Fibroblast of pulmonary artery (primary cell): Measurements from ENCODE around the gene ZBTB9.
"Not testable (repeated sequence)": the region's sequence is repeated elsewhere in the genome, so short reads cannot be mapped to it uniquely, and the experiment has no call there.

ENCODE experiments used
- DNase-seq: peaks from one replicate; pipeline ENCODE4 v3.0.0-alpha.2; 2010; ENCODE audit warnings: low read depth
- H3K4me3 ChIP-seq: replicated peaks from 2 replicates; pipeline ENCODE4 v1.5.1; 2011; ENCODE audit warnings: low read depth, mild to moderate bottlenecking, control low read depth, low read length, moderate library complexity
- TF ChIP-seq, protein P1 (sequence below): IDR thresholded peaks from 2 replicates; pipeline ENCODE4 v1.5.1; 2011; ENCODE audit warnings: mild to moderate bottlenecking, control low read depth, low read length, inconsistent platforms; ENCODE audit errors: missing control alignments

The ZBTB9 gene

DNA sequence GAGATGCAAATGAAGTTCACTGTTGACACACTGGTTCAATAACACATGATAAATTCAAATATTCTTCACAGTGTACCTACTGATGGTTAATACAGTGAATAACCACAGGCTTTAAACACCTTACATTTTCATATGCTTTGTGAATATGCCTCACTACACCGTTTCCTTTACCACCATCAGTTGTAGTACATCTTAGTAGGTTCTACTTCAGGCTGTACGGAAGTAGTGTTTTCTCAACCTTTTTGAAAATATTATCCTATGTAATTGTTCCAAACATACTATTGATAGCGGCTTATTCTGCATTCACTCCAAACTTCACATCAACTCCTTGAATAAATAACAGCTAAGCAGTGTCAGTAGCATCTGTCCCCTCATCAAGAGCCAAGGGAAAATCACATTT lies 15.3 kb downstream of the ZBTB9 start:
- TF ChIP-seq, protein P1, sequence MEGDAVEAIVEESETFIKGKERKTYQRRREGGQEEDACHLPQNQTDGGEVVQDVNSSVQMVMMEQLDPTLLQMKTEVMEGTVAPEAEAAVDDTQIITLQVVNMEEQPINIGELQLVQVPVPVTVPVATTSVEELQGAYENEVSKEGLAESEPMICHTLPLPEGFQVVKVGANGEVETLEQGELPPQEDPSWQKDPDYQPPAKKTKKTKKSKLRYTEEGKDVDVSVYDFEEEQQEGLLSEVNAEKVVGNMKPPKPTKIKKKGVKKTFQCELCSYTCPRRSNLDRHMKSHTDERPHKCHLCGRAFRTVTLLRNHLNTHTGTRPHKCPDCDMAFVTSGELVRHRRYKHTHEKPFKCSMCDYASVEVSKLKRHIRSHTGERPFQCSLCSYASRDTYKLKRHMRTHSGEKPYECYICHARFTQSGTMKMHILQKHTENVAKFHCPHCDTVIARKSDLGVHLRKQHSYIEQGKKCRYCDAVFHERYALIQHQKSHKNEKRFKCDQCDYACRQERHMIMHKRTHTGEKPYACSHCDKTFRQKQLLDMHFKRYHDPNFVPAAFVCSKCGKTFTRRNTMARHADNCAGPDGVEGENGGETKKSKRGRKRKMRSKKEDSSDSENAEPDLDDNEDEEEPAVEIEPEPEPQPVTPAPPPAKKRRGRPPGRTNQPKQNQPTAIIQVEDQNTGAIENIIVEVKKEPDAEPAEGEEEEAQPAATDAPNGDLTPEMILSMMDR, result no peak
- H3K4me3 ChIP-seq, result no peak overlapping the region
- DNase-seq, result no peak

- DNase-seq, result no peak
- H3K4me3 ChIP-seq, result no peak overlapping the region
- TF ChIP-seq, protein P1, result no peak
Measured at GRCh38 chr6:33477864-33478263, 23.5 kb downstream of the ZBTB9 start.

DNA sequence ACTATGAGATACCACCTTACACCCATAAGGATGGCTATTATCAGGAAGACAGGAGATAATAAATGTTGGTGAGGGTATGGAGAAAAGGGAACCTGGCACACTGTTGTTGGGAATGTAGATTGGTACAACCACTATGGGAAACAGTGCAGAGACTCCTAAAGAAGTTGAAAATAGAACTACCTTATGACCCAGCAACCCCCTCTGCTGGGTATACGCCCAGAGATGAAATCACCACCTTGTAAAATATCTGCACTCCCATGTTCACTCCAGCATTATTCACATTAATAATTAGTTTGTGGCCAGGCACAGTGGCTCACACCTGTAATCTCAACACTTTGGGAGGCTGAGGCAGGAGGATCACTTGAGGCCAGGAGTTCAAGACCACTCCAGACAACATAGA lies 26.8 kb downstream of the ZBTB9 start:
- H3K4me3 ChIP-seq, result no peak overlapping the region
- DNase-seq, result no peak
- TF ChIP-seq, protein P1, result no peak

DNA sequence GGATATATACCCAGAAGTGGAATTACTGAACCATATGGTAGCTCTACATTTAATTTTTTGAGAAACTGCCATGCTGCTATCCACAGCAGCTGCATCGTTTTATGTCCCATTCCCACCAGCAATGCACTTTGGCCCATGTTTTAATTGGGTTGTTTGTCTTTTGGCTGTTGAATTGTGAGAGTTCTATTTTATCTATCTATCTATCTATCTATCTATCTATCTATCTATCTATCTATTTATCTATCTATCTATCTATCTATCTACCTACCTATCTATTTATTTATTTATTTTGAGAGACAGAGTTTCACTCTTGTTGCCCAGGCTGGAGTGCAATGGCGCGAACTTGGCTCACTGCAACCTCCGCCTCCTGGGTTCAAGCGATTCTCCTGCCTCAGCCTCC lies 28.2 kb downstream of the ZBTB9 start:
- DNase-seq, H3K4me3 ChIP-seq: not testable (repeated sequence)

DNA sequence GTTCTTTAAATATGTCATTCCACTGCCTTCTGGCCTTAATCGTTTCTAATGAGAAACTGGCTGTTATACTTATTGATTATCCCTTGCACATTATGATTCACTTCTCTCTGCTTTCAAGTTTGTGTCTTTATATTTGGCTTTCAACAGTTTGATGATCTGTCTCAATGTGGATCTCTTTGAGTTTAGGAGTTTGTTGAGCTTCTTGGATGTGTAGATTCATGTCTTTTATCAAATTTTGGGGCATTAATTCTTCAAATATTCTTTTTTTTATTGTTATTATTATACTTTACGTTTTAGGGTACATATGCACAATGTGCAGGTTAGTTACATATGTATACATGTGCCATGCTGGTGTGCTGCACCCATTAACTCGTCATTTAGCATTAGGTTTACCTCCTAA lies 29.3 kb downstream of the ZBTB9 start:
- TF ChIP-seq, protein P1, result no peak
- no peak overlapping the region for H3K4me3 ChIP-seq
- no peak for DNase-seq

DNA sequence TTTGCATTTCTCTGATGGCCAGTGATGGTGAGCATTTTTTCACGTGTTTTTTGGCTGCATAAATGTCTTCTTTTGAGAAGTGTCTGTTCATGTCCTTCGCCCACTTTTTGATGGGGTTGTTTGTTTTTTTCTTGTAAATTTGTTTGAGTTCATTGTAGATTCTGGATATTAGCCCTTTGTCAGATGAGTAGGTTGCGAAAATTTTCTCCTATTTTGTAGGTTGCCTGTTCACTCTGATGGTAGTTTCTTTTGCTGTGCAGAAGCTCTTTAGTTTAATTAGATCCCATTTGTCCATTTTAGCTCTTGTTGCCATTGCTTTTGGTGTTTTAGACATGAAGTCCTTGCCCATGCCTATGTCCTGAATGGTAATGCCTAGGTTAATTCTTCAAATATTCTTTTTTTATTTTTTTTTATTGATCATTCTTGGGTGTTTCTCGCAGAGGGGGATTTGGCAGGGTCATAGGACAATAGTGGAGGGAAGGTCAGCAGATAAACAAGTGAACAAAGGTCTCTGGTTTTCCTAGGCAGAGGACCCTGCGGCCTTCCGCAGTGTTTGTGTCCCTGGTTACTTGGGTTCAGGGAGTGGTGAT lies 30.4 kb downstream of the ZBTB9 start:
- H3K4me3 ChIP-seq, DNase-seq: not testable (repeated sequence)

GRCh38 chr6:33485680-33486079 lies 31.3 kb downstream of the ZBTB9 start:
- not testable (repeated sequence) for H3K4me3 ChIP-seq, DNase-seq

- H3K4me3 ChIP-seq, result no peak overlapping the region
- TF ChIP-seq, protein P1, result no peak
- DNase-seq, result no peak
Measured at GRCh38 chr6:33488339-33488738, 34.0 kb downstream of the ZBTB9 start.

DNA sequence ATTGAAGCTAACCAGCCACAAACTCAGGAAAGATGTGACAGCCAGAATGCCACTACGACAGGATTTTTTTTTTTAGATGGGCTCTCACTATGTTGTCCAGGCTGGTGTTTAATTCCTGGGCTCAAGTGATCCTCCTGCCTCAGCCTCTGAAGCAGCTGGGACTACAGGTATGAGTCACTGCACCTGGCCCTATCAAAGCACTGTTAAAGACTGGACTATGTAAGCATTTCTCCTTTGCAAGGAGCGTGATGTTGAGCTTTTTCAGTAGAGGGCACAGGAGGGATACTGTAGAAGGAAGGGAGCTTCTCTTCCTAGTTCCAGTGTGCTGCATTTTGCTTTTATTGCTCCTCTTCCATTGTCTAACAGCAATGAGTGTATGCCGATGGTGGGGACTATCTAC lies 35.8 kb downstream of the ZBTB9 start:
- TF ChIP-seq, protein P1, result no peak
- DNase-seq, result no peak
- no peak overlapping the region for H3K4me3 ChIP-seq
